WI38 (cell line): ENCODE measurements around the gene ZFP3.
"Not testable (repeated sequence)": the region's sequence is repeated elsewhere in the genome, so short reads cannot be mapped to it uniquely, and the experiment has no call there.

Source experiments
- H3K4me3 ChIP-seq: 2 replicates; pipeline ENCODE4 v1.5.1; 2011; ENCODE audit warnings: low read depth, mild to moderate bottlenecking, control low read depth, low read length
- TF ChIP-seq, protein P1 (sequence below): IDR thresholded peaks from 2 replicates; pipeline ENCODE4 v1.5.1; 2012; ENCODE audit warnings: low read depth, mild to moderate bottlenecking, control low read depth, low read length

ZFP3 gene

DNA sequence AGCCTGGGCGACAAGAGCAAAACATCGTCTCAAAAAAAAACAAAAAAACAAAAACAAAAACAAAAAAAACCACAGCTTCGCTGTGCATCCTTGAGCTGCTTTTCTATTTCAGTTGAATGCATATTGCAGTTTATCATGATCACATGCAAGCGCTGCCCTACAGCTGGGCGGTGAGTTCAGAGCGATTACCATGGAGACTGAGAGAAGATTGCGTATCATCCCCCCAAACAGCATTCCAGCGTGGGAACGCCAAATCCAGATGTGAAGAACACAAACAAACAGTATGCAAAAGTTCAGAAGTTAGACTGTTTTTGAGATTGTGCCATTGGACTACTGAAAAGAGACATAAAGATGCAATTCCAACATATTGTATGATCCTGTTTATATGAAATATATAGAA lies 28.0 kb upstream of the ZFP3 start:
- TF ChIP-seq, protein P1, sequence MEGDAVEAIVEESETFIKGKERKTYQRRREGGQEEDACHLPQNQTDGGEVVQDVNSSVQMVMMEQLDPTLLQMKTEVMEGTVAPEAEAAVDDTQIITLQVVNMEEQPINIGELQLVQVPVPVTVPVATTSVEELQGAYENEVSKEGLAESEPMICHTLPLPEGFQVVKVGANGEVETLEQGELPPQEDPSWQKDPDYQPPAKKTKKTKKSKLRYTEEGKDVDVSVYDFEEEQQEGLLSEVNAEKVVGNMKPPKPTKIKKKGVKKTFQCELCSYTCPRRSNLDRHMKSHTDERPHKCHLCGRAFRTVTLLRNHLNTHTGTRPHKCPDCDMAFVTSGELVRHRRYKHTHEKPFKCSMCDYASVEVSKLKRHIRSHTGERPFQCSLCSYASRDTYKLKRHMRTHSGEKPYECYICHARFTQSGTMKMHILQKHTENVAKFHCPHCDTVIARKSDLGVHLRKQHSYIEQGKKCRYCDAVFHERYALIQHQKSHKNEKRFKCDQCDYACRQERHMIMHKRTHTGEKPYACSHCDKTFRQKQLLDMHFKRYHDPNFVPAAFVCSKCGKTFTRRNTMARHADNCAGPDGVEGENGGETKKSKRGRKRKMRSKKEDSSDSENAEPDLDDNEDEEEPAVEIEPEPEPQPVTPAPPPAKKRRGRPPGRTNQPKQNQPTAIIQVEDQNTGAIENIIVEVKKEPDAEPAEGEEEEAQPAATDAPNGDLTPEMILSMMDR = no peak
- no peak overlapping the region for H3K4me3 ChIP-seq

- no peak overlapping the region for H3K4me3 ChIP-seq
- TF ChIP-seq, protein P1 = no peak
Measured at GRCh38 chr17:5055543-5055942, 22.7 kb upstream of the ZFP3 start.

DNA sequence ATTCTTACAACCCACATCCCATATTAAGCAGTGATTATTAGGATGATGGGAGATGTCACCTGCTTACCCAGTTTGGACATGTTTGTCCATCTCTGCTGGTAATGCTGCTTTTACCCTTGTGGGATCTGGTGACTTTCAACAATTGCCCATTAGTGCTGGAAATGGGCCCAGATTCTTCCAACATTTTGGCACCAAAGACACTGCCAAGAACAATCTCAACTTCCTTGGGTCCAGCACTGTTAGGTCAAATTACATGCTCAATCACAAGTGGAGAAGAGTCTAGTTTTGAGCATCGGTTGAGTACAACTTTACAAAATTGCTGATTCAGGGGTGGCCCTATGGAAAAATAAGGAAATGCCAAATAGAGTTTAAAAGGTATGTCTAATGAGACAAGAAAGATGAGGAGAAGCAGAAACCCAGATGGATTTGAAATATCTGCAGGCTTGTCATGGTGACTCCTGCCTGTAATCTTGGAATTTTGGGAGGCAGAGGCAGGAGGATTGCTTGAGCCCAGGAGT lies 13.0 kb upstream of the ZFP3 start:
- TF ChIP-seq, protein P1 = no peak
- H3K4me3 ChIP-seq = no peak overlapping the region

DNA sequence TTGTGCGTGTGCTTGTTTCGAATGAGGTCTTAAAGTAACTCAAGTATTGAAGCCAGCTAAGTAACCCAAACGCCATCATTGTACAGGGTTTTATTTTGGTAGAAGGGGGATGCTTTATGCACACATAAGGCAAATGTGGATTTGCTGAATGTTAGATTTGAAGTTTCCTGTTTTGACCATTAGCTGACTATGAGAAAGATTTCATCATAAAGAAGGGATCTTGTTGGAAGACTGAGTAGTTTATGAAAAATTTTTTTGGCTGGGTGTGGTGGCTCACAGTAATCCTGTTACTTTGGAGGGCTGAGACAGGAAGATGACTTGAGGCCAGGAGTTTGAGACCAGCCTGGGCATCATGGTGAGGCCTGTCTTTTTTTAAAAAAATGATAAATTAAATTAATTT lies 10.0 kb upstream of the ZFP3 start:
- TF ChIP-seq, protein P1 = no peak

DNA sequence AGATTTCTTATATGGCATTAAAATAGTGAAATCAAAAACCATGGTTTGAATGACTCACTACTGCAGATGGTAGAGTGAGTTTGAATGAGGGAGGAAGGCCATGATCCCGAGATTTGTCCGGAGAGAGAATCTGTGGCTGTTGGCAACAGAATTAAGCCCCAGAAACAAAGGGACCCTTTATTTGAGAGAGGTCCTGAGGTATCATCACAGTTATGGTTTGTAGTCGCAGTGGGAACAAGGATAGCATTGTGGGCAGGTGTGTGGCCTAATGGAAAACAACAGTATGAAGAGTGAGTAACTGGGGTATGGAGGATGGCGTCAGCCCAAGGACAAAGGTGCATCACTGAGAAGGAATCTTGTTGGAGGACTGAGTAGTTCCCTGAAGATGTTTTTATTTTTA lies 8.5 kb upstream of the ZFP3 start:
- TF ChIP-seq, protein P1 = no peak
- H3K4me3 ChIP-seq = no peak overlapping the region

More for the DNA sequence above, 10.0 kb upstream of the ZFP3 start:
- H3K4me3 ChIP-seq = no peak overlapping the region

- H3K4me3 ChIP-seq = not testable (repeated sequence)
Measured at GRCh38 chr17:5075472-5075871, 2.8 kb upstream of the ZFP3 start.

DNA sequence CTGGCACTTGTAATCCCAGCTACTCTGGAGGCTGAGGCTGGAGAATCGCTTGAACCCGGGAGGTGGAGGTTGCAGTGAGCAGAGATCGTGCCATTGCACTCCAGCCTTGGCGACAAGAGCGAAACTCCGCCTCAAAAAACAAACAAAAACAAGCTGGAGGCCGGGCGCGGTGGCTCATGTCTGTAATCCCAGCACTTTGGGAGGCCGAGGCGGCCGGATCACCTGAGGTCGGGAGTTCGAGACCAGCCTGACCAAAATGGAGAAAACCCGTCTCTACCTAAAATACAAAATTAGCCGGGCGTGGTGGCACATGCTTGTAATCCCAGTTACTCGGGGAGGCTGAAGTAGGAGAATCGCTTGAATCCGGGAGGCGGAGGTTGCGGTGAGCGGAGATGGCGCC lies 992 bp upstream of the ZFP3 start:
- H3K4me3 ChIP-seq = not testable (repeated sequence)

DNA sequence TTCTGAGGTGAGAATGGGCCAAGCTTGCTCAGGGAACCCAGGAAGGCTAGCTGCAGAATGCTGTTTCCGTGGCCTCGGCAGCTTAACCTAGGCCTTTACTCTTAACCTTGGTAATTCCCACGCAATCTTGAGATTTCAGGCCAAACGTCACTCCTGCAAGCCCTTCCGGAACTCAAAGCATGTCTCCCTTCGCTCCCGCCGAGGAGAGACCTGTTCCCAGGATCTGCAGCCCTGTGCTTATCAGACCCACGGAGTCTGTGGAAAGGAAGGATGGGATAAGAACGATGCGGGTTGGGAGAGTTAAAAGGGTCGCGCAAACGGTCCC lies 524 bp upstream of the ZFP3 start:
- TF ChIP-seq, protein P1 = no peak
- peak overlapping the region; percentile 58 for H3K4me3 ChIP-seq

DNA sequence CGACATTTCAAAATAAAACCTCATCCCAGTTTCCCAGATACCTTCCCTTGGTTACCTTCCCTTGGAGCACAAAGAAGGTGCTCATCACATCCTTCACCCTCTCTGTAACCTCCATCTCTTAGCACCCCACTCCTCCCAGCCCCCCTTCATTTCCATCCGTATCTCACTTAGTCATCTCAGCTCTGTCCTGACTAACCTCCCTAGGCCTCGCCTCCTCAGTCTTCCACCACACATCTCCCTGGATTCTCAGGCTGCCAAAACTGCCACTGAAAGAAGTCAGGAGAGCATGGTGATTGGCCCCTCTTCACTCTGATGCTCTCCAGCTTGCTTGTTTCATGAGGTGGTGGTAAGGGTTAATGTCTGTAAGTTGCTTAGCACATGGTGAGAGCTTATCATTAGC lies 2.3 kb downstream of the ZFP3 start:
- TF ChIP-seq, protein P1 = no peak

More for the DNA sequence above, 2.3 kb downstream of the ZFP3 start:
- H3K4me3 ChIP-seq = no peak overlapping the region
